Lung (tissue), 12 donors: ENCODE measurements around the gene TSSC4. TPM values are rescaled to one million over a fixed set of nuclear protein-coding genes. Genes with fewer than 3 reads are reported as not detected.

ENCODE experiments used
- ATAC-seq: fragments of 200-7000 bp; cut with Tn5 transposase; one replicate; pipeline ENCODE4 v1.9.1; 2020; ENCODE audit warnings: moderate number of reproducible peaks; ENCODE audit not compliant: insufficient read depth, low FRiP score
- DNase-seq, 3 donors: peaks; one replicate each; pipeline ENCODE4 v3.0.0-alpha.2; 2013 to 2017
- H3K27ac ChIP-seq, 2 donors: one replicate each; pipeline ENCODE4 v1.5.1; 2013; ENCODE audit warnings: mild to moderate bottlenecking in 2 of 2, moderate library complexity in 2 of 2, control low read depth in 1 of 2, inconsistent platforms in 1 of 2, low read depth in 1 of 2, low read length in 1 of 2
- H3K27me3 ChIP-seq, 3 donors: one replicate each; pipeline ENCODE4 v1.5.1; 2013; ENCODE audit warnings: low read length in 2 of 3; ENCODE audit not compliant: control insufficient read depth in 3 of 3, insufficient read depth in 3 of 3
- H3K36me3 ChIP-seq, 4 donors: one replicate each; pipeline ENCODE4 v1.5.1; 2013; ENCODE audit warnings: low read length in 4 of 4, mild to moderate bottlenecking in 1 of 4, moderate library complexity in 1 of 4; ENCODE audit not compliant: control insufficient read depth in 4 of 4, insufficient read depth in 4 of 4
- H3K4me1 ChIP-seq, 5 donors: one replicate each; pipeline ENCODE4 v1.5.1; 2013; ENCODE audit warnings: low read length in 5 of 5, mild to moderate bottlenecking in 2 of 5, moderate library complexity in 1 of 5; ENCODE audit not compliant: control insufficient read depth in 5 of 5, insufficient read depth in 5 of 5
- H3K4me3 ChIP-seq: one replicate; pipeline ENCODE4 v1.5.1; 2013; ENCODE audit warnings: mild to moderate bottlenecking, control low read depth, moderate library complexity
- H3K9ac ChIP-seq, 2 donors: one replicate each; pipeline ENCODE4 v1.5.1; 2013; ENCODE audit warnings: low read length in 2 of 2, control low read depth in 1 of 2; ENCODE audit not compliant: insufficient read depth in 1 of 2
- H3K9me3 ChIP-seq, 4 donors: one replicate each; pipeline ENCODE4 v1.5.1; 2013; ENCODE audit warnings: low read length in 3 of 4, mild to moderate bottlenecking in 1 of 4, moderate library complexity in 1 of 4; ENCODE audit not compliant: control insufficient read depth in 4 of 4, insufficient read depth in 3 of 4
- WGBS, 2 donors: extraction: QIAGEN DNeasy Blood & Tissue Kit; methylation state at CpG; one replicate each; pipeline ENCODE4 v1.1.7; 2013; 5-methylcytosine and 5-hydroxymethylcytosine counted together
- polyA plus RNA-seq, 2 donors: library from polyadenylated mRNA; stranded (reverse); fragments of 200-250 nt; gene quantifications; one replicate each; pipeline ENCODE4 v1.2.1, GENCODE V29; 2013
- total RNA-seq, 2 donors: library from RNA; depleted of rRNA in 1 of 2; stranded (reverse); fragments of >200 nt in 1 of 2; gene quantifications; one replicate each; pipeline ENCODE4 v1.2.1, GENCODE V29; 2014 to 2021
- TF ChIP-seq, protein P1 (sequence below): IDR thresholded peaks from 2 replicates; pipeline ENCODE4 v1.5.1; 2012; ENCODE audit warnings: mild to moderate bottlenecking; ENCODE audit errors: control extremely low read depth, extremely low read depth
- donor health status: control.
- donor health status: control.
- donor health status: Bipolar disorder and iron deficiency.
- donor health status: healthy.
- donor health status: DM: yes; HTN: yes; CAD: no.

The TSSC4 gene
- total and polyA plus RNA-seq, 4 donors: 25.1 to 56.5 (median 49.8) TPM

DNA sequence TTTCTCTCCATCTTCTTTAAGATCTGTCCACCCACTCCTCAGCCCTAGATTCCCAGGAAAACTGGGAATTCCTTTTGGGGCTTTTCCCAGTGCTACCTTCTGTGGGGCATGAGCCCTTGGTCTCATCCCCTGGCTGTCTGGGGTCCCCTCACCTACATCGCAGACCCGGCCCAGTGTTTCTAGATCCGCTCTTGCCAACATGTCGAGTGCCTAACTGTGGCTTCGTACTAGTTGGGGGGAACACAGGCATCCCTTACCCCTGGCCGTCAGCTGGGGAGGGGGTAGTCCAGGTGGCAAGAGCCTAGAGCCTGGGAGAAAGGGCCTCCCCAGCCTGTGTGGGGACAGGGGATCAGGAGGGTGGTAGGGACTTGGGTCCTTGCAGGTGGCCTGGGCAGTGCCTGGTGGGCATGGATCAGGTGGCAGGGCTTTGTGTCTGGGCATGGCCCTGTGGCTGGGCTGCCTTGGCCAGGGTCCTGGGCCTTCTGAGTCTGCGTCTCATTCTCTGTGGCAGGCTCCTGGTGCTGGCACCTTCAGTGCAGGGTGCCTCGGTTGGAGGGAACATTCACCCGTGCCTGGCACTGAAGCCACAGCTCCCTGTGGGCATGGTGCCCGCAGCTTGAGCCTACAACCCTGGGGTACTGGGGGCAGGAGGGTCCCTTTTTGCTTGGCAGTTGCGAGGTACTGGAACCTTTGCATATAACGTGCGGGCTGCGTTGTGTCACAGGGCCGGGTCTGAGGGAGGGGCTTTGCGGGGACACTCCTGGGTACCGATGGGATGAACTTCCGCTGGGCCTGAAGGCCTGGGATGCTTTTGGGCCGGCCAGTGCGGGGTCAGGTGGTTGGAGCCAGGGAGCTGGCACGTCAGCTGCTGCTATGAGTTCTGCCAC is 48.4 kb downstream of the TSSC4 start:
- H3K9me3 ChIP-seq: no peaks in the 10 kb centered on the region

DNA sequence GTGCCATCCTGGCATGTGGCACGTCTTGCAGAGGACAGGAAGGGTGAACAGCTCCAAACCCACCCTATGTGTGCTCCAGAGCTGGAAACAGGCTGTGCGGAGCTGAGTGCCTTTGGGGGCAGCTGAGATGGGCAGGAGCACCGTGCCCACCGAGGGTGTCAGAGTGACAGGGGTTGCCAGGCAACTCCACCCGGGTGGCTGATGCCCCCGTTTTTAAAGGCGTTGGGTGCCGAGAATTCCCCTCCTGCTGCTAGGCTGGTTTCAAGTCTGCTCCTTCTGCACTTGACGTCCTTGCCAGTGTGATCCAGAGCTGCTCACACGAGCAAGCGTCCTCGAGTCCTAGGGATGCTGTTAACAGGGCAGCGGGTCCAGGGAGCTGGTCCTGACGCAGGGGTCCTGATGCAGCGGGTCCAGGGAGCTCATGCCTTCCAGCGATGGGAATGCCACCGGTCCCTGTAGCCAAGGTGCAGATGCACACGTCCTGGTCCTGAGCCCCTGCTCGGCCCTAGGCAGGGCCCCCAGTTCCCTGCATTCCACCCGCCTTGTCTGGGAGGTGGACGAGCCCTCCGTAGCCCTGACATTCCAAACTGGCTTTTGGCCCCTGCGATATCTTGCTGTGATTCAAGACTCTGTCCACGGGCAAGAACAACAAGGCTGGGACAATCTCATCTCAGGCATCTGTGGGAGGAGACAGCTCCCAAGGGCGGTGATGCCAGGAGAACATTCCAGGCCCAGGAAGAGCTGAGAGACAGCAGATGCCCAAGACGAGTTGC is 49.2 kb downstream of the TSSC4 start:
- no peak for DNase-seq

More for the DNA sequence above, 48.4 kb downstream of the TSSC4 start:
- WGBS, 2 donors: 96% methylated on average over 21 of the region's 21 CpGs
- Histone ChIP-seq H3K4me3 (no peak overlapping the region), H3K4me1 (peaks cover 0 to 29% (median 9%) of the 10 kb centered on the region in 5 donors), H3K27ac (no peak overlapping the region), H3K36me3 (no peaks in the 10 kb centered on the region), H3K27me3 (peaks cover 0 to 9% (median 0%) of the 10 kb centered on the region in 3 donors), H3K9ac (no peak overlapping the region)
- DNase-seq (no peak), ATAC-seq (no peak)
- TF ChIP-seq, protein P1, sequence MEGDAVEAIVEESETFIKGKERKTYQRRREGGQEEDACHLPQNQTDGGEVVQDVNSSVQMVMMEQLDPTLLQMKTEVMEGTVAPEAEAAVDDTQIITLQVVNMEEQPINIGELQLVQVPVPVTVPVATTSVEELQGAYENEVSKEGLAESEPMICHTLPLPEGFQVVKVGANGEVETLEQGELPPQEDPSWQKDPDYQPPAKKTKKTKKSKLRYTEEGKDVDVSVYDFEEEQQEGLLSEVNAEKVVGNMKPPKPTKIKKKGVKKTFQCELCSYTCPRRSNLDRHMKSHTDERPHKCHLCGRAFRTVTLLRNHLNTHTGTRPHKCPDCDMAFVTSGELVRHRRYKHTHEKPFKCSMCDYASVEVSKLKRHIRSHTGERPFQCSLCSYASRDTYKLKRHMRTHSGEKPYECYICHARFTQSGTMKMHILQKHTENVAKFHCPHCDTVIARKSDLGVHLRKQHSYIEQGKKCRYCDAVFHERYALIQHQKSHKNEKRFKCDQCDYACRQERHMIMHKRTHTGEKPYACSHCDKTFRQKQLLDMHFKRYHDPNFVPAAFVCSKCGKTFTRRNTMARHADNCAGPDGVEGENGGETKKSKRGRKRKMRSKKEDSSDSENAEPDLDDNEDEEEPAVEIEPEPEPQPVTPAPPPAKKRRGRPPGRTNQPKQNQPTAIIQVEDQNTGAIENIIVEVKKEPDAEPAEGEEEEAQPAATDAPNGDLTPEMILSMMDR: no peak

DNA sequence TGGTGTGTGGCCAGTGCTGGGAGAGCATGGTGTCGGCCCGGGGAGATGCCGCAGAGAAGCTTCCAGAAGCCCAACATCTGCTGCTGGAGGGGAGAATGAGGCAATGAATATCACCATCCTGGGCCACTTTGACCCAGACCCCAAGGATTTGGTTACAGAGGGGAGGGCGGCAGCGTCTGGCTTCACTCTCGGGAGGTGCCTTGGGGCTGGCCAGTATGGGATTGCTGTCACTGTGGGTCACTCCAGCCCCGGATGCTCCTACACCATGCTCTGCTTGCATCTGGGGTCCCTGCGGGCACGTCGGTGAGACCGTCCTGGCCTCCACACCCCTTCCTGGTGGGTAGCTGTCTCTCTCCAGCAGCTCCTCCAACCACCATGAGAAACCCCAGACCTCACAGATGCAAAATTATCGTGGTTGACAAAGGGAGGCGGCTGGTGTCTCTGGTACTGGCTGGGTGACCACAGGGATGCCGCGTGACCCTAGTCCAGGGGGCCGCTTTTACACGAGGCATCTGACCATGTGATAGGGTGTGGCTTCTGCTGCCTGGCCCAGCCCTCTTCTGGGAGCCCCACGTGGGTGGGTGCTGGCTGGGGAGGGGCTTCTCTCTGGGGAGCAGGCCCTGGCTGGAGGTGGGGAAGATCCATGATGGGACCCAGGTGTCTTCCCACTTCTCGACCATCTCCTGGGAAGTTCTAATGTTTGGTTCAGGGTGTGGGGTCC is 49.9 kb downstream of the TSSC4 start:
- Histone ChIP-seq H3K9me3 (no peaks in the 10 kb centered on the region), H3K4me1 (peaks cover 0 to 27% (median 9%) of the 10 kb centered on the region in 5 donors), H3K27me3 (peaks cover 0 to 6% (median 0%) of the 10 kb centered on the region in 3 donors), H3K9ac (no peak overlapping the region), H3K4me3 (no peak overlapping the region), H3K27ac (no peak overlapping the region), H3K36me3 (no peaks in the 10 kb centered on the region)
- WGBS, 2 donors: 83 to 86% methylated on average over 19 of the region's 19 CpGs
- ATAC-seq (no peak), DNase-seq (no peak)
- TF ChIP-seq, protein P1: no peak

More for the DNA sequence above, 49.2 kb downstream of the TSSC4 start:
- Histone ChIP-seq H3K4me1 (peaks cover 0 to 27% (median 9%) of the 10 kb centered on the region in 5 donors), H3K27me3 (peaks cover 0 to 8% (median 0%) of the 10 kb centered on the region in 3 donors), H3K36me3 (no peaks in the 10 kb centered on the region), H3K9me3 (no peaks in the 10 kb centered on the region), H3K27ac (no peak overlapping the region), H3K4me3 (no peak overlapping the region), H3K9ac (no peak overlapping the region)
- TF ChIP-seq, protein P1: no peak
- ATAC-seq: no peak
- 91 to 94% methylated on average over 26 of the region's 26 CpGs for WGBS, 2 donors
